DND-41 (cell line): ENCODE data around the gene CFAP77.

ENCODE experiments used
- EZH2 ChIP-seq: IDR thresholded peaks from 3 replicates; pipeline ENCODE4 v1.6.1; 2012; ENCODE audit warnings: borderline replicate concordance, low read depth, mild to moderate bottlenecking, moderate library complexity, low read length, inconsistent platforms; ENCODE audit not compliant: severe bottlenecking
- TF ChIP-seq, protein P1 (sequence below): IDR thresholded peaks from 2 replicates; pipeline ENCODE4 v1.5.1; 2012; ENCODE audit warnings: borderline replicate concordance, low read length, moderate library complexity, mild to moderate bottlenecking; ENCODE audit not compliant: poor library complexity, severe bottlenecking; ENCODE audit errors: extremely low read depth

DNA sequence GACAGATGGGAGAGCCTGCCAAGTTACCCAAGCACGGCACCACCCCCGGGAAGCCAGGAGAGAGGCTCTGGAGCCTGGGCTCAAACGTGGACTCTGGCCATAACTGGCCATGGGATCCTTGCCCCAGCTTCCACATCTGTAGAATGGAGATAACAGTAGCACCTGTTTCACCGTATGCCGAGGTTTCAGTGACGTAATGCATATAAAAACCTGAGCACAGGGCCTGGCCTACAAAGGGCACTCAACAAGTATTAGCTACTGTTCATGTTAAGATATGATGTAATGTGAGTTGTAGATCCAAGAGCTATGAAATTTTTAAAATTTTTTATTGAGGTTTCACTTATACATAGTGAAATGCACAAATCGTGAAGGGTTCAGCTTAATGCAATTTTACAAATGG is 90.2 kb downstream of the CFAP77 start:
- TF ChIP-seq, protein P1, sequence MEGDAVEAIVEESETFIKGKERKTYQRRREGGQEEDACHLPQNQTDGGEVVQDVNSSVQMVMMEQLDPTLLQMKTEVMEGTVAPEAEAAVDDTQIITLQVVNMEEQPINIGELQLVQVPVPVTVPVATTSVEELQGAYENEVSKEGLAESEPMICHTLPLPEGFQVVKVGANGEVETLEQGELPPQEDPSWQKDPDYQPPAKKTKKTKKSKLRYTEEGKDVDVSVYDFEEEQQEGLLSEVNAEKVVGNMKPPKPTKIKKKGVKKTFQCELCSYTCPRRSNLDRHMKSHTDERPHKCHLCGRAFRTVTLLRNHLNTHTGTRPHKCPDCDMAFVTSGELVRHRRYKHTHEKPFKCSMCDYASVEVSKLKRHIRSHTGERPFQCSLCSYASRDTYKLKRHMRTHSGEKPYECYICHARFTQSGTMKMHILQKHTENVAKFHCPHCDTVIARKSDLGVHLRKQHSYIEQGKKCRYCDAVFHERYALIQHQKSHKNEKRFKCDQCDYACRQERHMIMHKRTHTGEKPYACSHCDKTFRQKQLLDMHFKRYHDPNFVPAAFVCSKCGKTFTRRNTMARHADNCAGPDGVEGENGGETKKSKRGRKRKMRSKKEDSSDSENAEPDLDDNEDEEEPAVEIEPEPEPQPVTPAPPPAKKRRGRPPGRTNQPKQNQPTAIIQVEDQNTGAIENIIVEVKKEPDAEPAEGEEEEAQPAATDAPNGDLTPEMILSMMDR = no peak
- TF ChIP-seq EZH2 = no peak
